ENCODE measurements around the gene SLC12A6.

SLC12A6 gene

GRCh38 chr15:34362047-34362773, 24.6 kb upstream of the SLC12A6 start:
- no peak for DNase-seq (ENCODE audit: low read depth)

GRCh38 chr15:34361278-34361677, 23.7 kb upstream of the SLC12A6 start:
- TF ChIP-seq CTCF (IDR thresholded peaks at IDR 0.05; ENCODE audit: low read depth, low read length, missing control alignments) = no peak
- DNase-seq (ENCODE audit: low read depth) = no peak

More at GRCh38 chr15:34362047-34362773, 24.6 kb upstream of the SLC12A6 start:
- H3K4me3 ChIP-seq (ENCODE audit: low read depth, low read length) = no peak overlapping the region
- no peak for TF ChIP-seq CTCF (IDR thresholded peaks at IDR 0.05; ENCODE audit: low read depth, low read length, missing control alignments)

GRCh38 chr15:34360298-34360697, 22.7 kb upstream of the SLC12A6 start:
- DNase-seq (ENCODE audit: low read depth) = no peak
- no peak overlapping the region for H3K4me3 ChIP-seq (ENCODE audit: low read depth, low read length)
- TF ChIP-seq CTCF (IDR thresholded peaks at IDR 0.05; ENCODE audit: low read depth, low read length, missing control alignments) = no peak

More at GRCh38 chr15:34361278-34361677, 23.7 kb upstream of the SLC12A6 start:
- H3K4me3 ChIP-seq (ENCODE audit: low read depth, low read length) = no peak overlapping the region

DNA sequence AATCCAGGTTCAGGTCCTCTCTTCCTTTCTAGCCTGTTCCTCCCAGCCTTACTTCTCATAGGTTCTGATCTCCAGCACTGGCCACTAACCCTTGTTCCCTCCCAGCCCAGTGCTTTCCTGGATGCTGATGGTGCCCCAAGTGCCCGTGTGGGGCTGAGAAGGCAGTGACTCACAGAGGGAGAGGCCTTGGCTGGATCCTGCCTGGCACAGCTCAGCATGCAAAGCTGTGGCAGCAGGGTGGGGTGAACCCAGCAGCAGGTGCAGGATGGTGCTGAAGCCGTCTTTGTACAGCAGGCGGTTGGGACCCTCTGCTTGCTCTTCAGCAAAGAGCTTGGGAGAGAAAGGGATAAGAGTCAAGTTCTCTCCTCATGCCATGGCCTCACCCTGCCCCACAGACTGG, 21.8 kb upstream of the SLC12A6 start:
- H3K4me3 ChIP-seq (ENCODE audit: low read depth, low read length) = no peak overlapping the region
- no peak for TF ChIP-seq CTCF (IDR thresholded peaks at IDR 0.05; ENCODE audit: low read depth, low read length, missing control alignments)
- no peak for DNase-seq (ENCODE audit: low read depth)

DNA sequence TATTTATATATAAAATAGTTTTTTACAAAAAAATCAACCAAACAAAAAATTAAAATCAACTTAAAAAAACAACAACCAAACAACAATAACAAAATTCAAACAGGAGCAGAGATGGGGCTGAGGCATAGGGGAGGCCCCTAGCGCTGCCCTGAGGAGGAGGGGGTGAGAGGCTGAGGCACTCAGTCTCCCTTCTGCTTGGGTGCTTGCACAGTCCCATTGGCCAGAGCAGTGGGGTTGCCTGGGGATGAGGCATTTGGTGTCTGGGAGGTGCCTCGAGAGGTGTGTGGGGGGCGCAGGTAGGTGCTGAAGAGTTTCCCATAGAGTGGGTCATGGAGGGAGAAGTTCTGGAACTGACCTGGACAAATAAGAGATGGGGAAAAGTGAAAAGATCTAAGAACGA, 21.4 kb upstream of the SLC12A6 start:
- H3K4me3 ChIP-seq (ENCODE audit: low read depth, low read length) = no peak overlapping the region
- TF ChIP-seq CTCF (IDR thresholded peaks at IDR 0.05; ENCODE audit: low read depth, low read length, missing control alignments) = no peak
- no peak for DNase-seq (ENCODE audit: low read depth)

- TF ChIP-seq CTCF (IDR thresholded peaks at IDR 0.05; ENCODE audit: low read depth, low read length, missing control alignments) = no peak
- DNase-seq (ENCODE audit: low read depth) = no peak
- H3K4me3 ChIP-seq (ENCODE audit: low read depth, low read length) = no peak overlapping the region
These were observed 20.8 kb upstream of the SLC12A6 start for GRCh38 chr15:34358367-34358766.

- H3K4me3 ChIP-seq (ENCODE audit: low read depth, low read length) = no peak overlapping the region
- DNase-seq (ENCODE audit: low read depth) = no peak
- TF ChIP-seq CTCF (IDR thresholded peaks at IDR 0.05; ENCODE audit: low read depth, low read length, missing control alignments) = no peak
These were observed 20.1 kb upstream of the SLC12A6 start for GRCh38 chr15:34357653-34358052.
